OCI-LY7 (cell line): ENCODE results near the gene COL11A2. TPM values are rescaled to one million over a fixed set of nuclear protein-coding genes. Genes with fewer than 3 reads are reported as not detected.

Source experiments
- BruUV-seq: library from RNA; stranded (reverse); fragments of 400-500 nt; replicated peaks from 2 replicates; lab custom pipeline; 2021; lab: Mats Ljungman, UMichigan
- CTCF ChIA-PET: fragments of 300-600 bp; sonication (Branson Sonifier 250); formaldehyde crosslinking; loops from one replicate; lab custom pipeline; 2022; ENCODE audit warnings: antibody characterized with exemption; ENCODE audit not compliant: unreplicated experiment; lab: Charles Lee
- POLR2A ChIA-PET: fragments of 300-600 bp; sonication (Branson Sonifier 250); formaldehyde crosslinking; loops from one replicate; lab custom pipeline; 2022; ENCODE audit warnings: antibody characterized with exemption; lab: Charles Lee
- DNase-seq: peaks from one replicate; pipeline ENCODE4 v3.0.0-alpha.2; 2015; ENCODE audit warnings: low spot score
- H2AFZ ChIP-seq: fragments of 200-600 bp; sonication (generic), shearing (Covaris generic); 2 replicates; pipeline ENCODE4 v1.6.1; 2014; ENCODE audit warnings: mild to moderate bottlenecking, antibody characterized with exemption, low read length, moderate library complexity
- H3K27ac ChIP-seq: fragments of 200-600 bp; sonication (generic); 2 replicates; pipeline ENCODE4 v1.5.1; 2014; ENCODE audit warnings: mixed run types, low read depth, mild to moderate bottlenecking, moderate library complexity, low read length, inconsistent platforms; ENCODE audit not compliant: poor library complexity, severe bottlenecking
- H3K36me3 ChIP-seq: fragments of 200-600 bp; sonication (generic); 2 replicates; pipeline ENCODE4 v1.6.1; 2014; ENCODE audit warnings: mild to moderate bottlenecking, antibody characterized with exemption, low read length, moderate library complexity, mixed read lengths; ENCODE audit not compliant: insufficient read depth
- H3K4me1 ChIP-seq: fragments of 200-600 bp; sonication (generic); 2 replicates; pipeline ENCODE4 v1.5.1; 2014; ENCODE audit warnings: mild to moderate bottlenecking, low read length; ENCODE audit not compliant: insufficient read depth, poor library complexity, severe bottlenecking
- H3K4me2 ChIP-seq: fragments of 200-600 bp; sonication (generic); 2 replicates; pipeline ENCODE4 v1.6.1; 2014; ENCODE audit warnings: mild to moderate bottlenecking, low read length
- H3K4me3 ChIP-seq: fragments of 200-600 bp; sonication (generic); 2 replicates; pipeline ENCODE4 v1.5.1; 2014; ENCODE audit warnings: mild to moderate bottlenecking, low read depth, low read length; ENCODE audit not compliant: poor library complexity, severe bottlenecking
- H3K79me2 ChIP-seq: fragments of 200-600 bp; sonication (generic); 2 replicates; pipeline ENCODE4 v1.6.1; 2016; ENCODE audit warnings: low read depth, mild to moderate bottlenecking, low read length, moderate library complexity, mixed read lengths; ENCODE audit not compliant: insufficient read depth
- H3K9me2 ChIP-seq: fragments of 200-600 bp; sonication (generic); 2 replicates; pipeline ENCODE4 v1.6.1; 2016; ENCODE audit warnings: mild to moderate bottlenecking, low read length, mixed read lengths; ENCODE audit not compliant: insufficient read depth
- H3K9me3 ChIP-seq: fragments of 200-600 bp; sonication (generic); 2 replicates; pipeline ENCODE4 v1.6.1; 2014; ENCODE audit warnings: mild to moderate bottlenecking, mixed run types, low read length, mixed read lengths
- H4K20me1 ChIP-seq: fragments of 200-600 bp; sonication (generic); 2 replicates; pipeline ENCODE4 v1.6.1; 2014; ENCODE audit warnings: mild to moderate bottlenecking, antibody characterized with exemption, low read length, moderate library complexity, mixed read lengths; ENCODE audit not compliant: insufficient read depth
- CTCF ChIP-seq: fragments of 200-600 bp; sonication (generic); conservative IDR thresholded peaks from 2 replicates; pipeline ENCODE4 v1.5.1; 2014; ENCODE audit warnings: mild to moderate bottlenecking, antibody characterized with exemption, low read length, moderate library complexity, mixed read lengths
- EZH2phosphoT487 ChIP-seq: fragments of 200-600 bp; sonication (generic); IDR thresholded peaks from 2 replicates; pipeline ENCODE4 v1.6.1; 2018; ENCODE audit warnings: low read depth, borderline replicate concordance, mild to moderate bottlenecking, mixed run types, antibody characterized with exemption, low read length, moderate library complexity, mixed read lengths
- intact Hi-C: fragments of 100-400 bp; cut with micrococcal nuclease; formaldehyde crosslinking; loops from one replicate; pipeline ENCODE4 v1.10.0; 2022; ENCODE audit not compliant: unreplicated experiment
- total RNA-seq, 2 experiments: library from RNA; depleted of rRNA in 1 of 2; stranded (reverse); fragments of >200 nt in 1 of 2; shearing (Covaris generic) in 1 of 2; gene quantifications; 2 replicates each; pipeline ENCODE4 v1.2.3, GENCODE V29; 2014 to 2022

Gene COL11A2
- total RNA-seq, 2 experiments from 2014 or later: 4.5 to 5.2 TPM

GRCh38 chr6:33165581-33166258, 26.5 kb downstream of the COL11A2 start:
- no peak overlapping the region for H3K4me2 ChIP-seq
- no TSS peak for BruUV-seq
- H3K9me3 ChIP-seq: no peaks in the 10 kb centered on the region
- no peaks in the 10 kb centered on the region for H3K36me3 ChIP-seq
- H3K4me3 ChIP-seq: no peak overlapping the region
- DNase-seq: no peak
- CTCF ChIA-PET: no interaction called here
- intact Hi-C loops: no loop called here
- POLR2A ChIA-PET: no interaction called here
- H4K20me1 ChIP-seq: no peaks in the 10 kb centered on the region
- peaks cover 7% of the 10 kb centered on the region for H3K4me1 ChIP-seq
- no peaks in the 10 kb centered on the region for H3K79me2 ChIP-seq
- TF ChIP-seq EZH2phosphoT487: no peak
- no peak for TF ChIP-seq CTCF
- no peak overlapping the region for H3K27ac ChIP-seq
- H3K9me2 ChIP-seq: no peaks in the 10 kb centered on the region
- H2AFZ ChIP-seq: no peak overlapping the region

- no peaks in the 10 kb centered on the region for H3K79me2 ChIP-seq
- POLR2A ChIA-PET: no interaction called here
- no peak overlapping the region for H3K4me3 ChIP-seq
- intact Hi-C loops: no loop called here
- TF ChIP-seq CTCF: no peak
- no peak for TF ChIP-seq EZH2phosphoT487
- H3K9me3 ChIP-seq: no peaks in the 10 kb centered on the region
- DNase-seq: no peak
- CTCF ChIA-PET: interaction anchor here (0.9 kb wide), 1 partner anchor 22 kb away, joined by 3 read pairs; no protein-coding TSS in a partner anchor
- no peaks in the 10 kb centered on the region for H3K36me3 ChIP-seq
- H4K20me1 ChIP-seq: no peaks in the 10 kb centered on the region
- peaks cover 7% of the 10 kb centered on the region for H3K4me1 ChIP-seq
- H3K27ac ChIP-seq: no peak overlapping the region
- H3K4me2 ChIP-seq: no peak overlapping the region
- no peak overlapping the region for H2AFZ ChIP-seq
- H3K9me2 ChIP-seq: no peaks in the 10 kb centered on the region
- no TSS peak for BruUV-seq
Measured at GRCh38 chr6:33164665-33165373, 27.4 kb downstream of the COL11A2 start.

GRCh38 chr6:33164176-33164575, 28.1 kb downstream of the COL11A2 start:
- H2AFZ ChIP-seq: no peak overlapping the region
- intact Hi-C loops: no loop called here
- H3K27ac ChIP-seq: no peak overlapping the region
- H3K36me3 ChIP-seq: no peaks in the 10 kb centered on the region
- H3K79me2 ChIP-seq: no peaks in the 10 kb centered on the region
- peaks cover 7% of the 10 kb centered on the region for H3K4me1 ChIP-seq
- H3K4me3 ChIP-seq: no peak overlapping the region
- no peaks in the 10 kb centered on the region for H3K9me3 ChIP-seq
- CTCF ChIA-PET: interaction anchor here (0.5 to 0.9 kb wide), 2 partner anchors 19 to 22 kb away, joined by 3 read pairs; no protein-coding TSS in a partner anchor
- TF ChIP-seq EZH2phosphoT487 (no peak), CTCF (no peak)
- BruUV-seq: no TSS peak
- H4K20me1 ChIP-seq: no peaks in the 10 kb centered on the region
- no peak overlapping the region for H3K4me2 ChIP-seq
- POLR2A ChIA-PET: no interaction called here
- DNase-seq: no peak
- H3K9me2 ChIP-seq: no peaks in the 10 kb centered on the region
